Dedifferentiated amniotic fluid mesenchymal stem cell (primary cell): Measurements from ENCODE around the gene AFTPH.

ENCODE experiments used
- DNase-seq: peaks from one replicate; pipeline ENCODE4 v3.0.0-alpha.2; 2016; ENCODE audit errors: extremely low spot score

AFTPH gene

GRCh38 chr2:64591188-64591587, 67.1 kb downstream of the AFTPH start:
- DNase-seq = no peak

DNA sequence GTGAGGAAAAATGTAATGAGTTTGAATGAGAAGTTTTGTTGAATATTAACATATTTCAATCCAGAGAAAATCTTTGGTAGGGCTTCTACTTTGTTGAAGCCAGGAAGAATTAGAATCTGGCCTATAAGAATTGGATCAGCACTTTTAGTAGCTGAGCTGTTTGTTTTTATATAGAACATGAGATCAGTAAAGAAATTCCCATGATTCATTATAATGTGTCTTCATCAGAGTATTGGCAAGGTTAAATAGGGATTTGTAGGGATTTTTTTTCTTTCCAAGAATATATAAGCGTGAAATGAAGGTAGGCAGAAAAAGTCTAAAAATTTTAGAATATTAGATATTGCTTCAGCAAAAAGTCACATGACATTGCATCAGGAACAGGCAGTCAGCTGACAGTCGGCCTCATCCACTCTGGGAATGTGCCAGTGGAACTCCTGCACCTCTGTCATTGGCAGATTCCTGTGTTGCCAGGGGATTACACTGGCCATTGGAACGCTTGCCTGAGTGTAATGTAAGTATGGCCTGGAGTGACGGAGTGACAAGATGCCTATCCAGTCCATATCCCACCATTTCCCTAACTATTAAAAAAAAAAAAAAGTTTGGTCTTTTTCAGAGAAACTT, 69.0 kb downstream of the AFTPH start:
- no peak for DNase-seq

GRCh38 chr2:64594226-64594989, 70.3 kb downstream of the AFTPH start:
- peak; percentile 39 for DNase-seq

DNA sequence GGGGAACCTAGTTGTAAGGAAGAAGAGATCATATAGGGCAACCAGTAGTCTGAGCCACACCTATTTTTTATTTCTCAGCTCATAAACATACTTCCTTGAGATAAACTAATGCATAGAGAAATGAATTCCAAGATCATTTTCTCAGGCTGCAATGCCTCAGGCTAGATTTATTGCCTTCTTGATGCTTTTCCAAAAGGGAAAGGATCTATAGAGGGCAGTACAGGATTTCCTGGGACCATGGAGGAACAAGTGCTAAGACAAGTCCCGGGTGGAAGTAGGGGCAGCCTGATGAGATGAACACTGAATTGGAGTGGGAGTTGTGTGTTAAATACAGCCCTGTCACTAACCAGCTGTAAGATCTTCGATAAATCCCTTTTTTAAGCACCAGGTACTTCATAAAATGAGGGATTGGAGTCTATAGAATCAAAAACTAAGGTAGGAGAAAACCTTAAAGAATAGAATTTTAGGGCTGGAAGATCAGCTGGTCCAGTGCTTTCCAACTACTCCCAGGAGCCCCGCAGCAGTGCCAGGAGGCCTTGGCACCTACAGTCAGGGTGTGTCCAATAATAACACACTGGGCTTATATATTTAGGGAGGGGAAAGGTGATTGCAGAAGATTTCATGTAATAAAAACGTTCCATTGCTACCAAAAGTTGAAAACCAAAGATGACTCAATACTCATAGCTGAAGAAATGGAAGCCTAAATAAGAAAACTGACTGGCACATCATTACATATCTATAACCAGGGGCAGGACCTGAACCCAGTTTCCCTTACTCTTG, 71.5 kb downstream of the AFTPH start:
- DNase-seq = peak; percentile 42

GRCh38 chr2:64598226-64598625, 74.1 kb downstream of the AFTPH start:
- no peak for DNase-seq

DNA sequence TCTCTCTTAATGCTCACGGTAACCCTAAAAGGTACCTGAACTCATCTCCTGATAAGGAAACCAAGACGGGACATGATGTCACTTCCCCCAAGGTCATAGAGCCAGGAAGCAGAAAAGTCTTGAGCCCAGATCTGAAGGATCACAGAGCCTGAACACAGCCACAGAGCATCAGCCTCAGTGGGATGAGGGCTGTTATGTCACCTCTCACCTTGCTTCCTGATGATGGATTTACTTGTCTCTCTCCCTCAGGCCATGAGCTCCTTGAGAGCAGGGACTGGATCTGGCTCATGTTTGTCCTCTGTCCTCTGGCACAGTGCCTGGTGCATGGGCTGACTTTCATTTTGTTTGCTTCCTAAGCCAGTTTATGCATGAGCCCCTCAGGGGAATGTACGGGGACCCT, 75.3 kb downstream of the AFTPH start:
- DNase-seq = no peak

- DNase-seq = no peak
Measured at GRCh38 chr2:64601034-64601754, 77.1 kb downstream of the AFTPH start.

GRCh38 chr2:64601785-64602391, 77.8 kb downstream of the AFTPH start:
- DNase-seq = no peak

DNA sequence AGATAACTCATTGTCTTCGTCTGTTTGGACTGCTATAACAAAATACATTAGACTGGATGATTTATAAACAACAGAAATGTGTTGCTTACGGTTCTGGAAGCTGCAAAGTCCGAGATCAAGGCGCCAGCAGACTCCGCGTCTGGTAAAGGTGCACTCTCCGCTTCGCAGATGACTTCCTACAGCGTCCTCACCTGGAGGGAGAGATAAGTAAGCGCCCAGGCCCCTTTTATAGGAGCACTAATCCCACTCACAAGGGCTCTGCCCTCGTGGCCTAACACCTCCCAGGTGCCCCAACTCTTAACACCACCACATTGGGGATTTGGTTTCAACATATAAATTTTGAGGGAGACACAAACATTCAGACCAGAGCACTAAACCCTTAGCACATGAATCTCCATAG, 78.3 kb downstream of the AFTPH start:
- DNase-seq = no peak

DNA sequence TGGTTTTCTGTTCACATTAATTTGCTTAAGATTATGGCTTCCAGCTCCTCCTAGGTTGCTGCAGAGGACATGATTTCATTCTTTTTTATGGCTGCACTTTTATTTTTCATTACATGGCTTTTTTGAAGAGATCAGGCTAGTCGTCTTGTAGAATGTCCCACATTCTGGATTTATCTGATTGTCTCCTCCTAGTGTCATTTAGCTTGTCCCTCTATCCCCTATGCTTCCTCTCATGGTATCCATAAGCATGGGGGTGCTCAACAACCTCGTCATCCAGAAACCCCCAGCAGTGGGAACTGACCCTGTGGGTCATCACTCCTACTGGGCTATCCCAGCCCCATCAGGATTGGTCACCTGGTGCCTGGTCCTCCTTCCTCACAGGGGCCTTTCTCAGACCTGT, 80.0 kb downstream of the AFTPH start:
- no peak for DNase-seq

- no peak for DNase-seq
Measured at GRCh38 chr2:64605026-64605471, 80.9 kb downstream of the AFTPH start.

DNA sequence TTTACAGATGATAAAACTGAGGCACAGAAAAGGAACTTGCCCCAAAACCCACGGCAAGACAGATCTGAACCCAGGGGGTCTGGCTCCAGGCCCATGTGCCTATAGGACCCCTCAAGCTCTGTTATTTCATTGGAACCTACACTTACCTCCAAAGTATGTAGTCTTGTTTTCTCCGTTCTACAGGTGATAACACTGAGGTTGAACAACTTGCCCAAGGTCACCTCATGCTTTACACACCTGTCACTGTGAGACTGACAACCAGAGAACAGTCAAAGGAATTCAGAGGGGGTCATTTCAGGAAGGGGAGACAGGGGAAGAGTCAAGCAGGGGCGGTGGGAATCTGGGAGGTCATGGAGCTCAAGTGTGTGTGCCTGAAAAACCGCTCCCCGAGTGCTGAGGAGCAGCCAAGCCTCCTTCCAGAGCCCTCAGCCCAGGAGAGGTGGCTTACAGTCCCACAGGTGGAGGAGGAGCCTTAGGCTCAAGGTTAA, 81.9 kb downstream of the AFTPH start:
- no peak for DNase-seq

DNA sequence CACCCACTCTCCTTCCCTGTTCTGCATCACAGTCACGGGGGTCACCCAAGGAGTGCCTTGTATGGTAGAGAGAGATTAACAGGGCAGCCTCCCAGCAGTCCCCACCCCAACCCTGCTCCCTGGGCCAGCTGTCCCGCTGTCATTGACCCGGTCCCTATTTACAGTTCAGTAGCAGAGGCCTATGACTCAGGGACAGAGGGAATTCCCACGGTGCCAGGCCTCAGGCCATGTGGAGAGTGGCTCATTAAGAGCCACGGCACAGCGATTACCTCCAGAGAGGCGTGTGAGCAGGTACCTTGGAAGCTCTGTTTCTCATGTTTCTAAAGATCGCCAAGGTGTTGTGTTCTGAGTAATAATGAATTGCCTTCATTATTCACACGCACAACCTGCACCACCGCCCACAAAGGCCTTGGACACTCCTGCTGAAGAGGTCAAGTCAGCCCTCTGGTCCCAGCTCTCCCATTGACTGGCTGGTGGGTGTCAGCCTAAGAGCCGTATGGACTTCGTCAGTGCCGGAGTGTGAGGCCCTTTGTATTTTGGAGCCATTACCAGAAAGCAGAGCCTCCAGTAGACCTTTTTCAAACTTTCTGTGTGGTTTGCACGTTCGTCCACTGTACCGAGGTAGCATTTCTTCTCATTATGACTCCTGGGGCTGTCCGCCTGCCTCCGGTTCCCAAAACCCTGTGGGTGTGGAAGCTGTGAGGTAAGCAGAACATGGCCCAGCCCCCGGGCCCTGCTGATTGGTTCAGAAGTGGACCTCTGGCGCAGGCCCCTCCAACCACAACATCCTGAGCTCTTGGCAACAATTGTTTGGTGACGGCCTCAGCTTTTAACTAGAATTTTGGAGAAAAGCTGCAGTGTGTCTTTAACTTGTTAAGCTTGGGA, 82.6 kb downstream of the AFTPH start:
- no peak for DNase-seq

- DNase-seq = no peak
Measured at GRCh38 chr2:64607381-64608304, 83.5 kb downstream of the AFTPH start.

- DNase-seq = no peak
Measured at GRCh38 chr2:64608867-64609226, 84.7 kb downstream of the AFTPH start.

GRCh38 chr2:64609227-64609941, 85.3 kb downstream of the AFTPH start:
- DNase-seq = no peak

DNA sequence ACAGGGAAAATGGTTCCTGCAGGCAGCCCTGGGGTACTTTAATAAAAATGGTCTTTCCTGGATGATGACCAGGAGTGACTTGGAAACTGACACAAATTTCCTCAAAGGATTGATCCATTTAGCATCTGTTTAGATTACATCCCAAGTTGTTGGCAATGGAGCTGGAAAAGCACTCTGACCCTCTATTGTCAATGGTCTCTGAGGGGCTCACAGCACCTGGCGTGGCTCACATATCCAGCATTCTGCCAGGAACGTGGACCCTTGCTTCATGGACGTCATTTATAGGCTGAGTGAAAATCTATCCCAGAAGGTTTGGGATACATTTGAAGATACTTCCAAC, 85.8 kb downstream of the AFTPH start:
- DNase-seq = no peak

GRCh38 chr2:64610316-64610855, 86.3 kb downstream of the AFTPH start:
- DNase-seq = no peak
